ENCODE data around the gene RBPJ.

The RBPJ gene

DNA sequence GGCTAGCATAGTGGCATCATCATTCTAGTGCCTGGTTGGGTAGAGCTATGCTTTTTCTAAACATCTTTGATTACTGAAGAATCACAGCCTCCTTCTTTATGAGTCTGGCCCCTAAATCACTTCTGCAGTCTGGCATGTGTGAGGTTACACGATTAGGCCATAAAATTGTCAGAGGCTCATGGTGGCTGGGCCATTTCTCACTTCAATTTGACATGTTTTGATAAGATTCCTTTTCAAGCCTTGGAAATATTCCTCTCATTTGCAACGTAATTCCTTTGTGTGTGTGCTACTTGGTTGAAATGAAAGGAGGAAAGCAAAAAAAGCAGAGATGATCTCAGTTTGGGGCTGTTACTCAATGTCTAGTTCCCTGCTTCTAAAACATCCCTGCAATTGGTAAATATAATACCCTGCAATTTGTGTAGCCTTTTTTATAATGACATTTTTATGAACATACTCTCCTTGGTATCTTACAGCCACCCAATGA is 163.3 kb downstream of the RBPJ start:
- no peak for DNase-seq

DNA sequence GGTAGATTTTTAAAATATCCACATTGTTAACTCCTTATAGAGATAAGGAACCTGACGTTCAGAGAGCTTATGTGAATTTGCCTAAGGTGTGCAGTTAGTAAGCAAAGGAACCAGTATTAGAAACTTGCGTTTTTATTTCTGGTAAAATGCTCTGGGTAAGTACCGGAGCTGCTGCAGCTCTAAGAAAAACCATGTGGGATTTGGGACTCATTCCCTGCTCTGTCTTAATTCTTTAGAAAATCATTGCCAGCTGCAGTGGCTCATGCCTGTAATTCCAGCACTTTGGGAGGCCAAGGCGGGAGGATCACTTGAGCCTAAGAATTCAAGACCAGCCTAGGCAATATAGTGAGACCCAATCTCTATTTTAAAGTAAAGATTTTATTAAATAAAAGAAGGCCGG is 163.7 kb downstream of the RBPJ start:
- no peak for DNase-seq

Measured in anterior cingulate cortex (tissue), 58 donors.